Activated T-helper 1 cell treated with Interleukin-2 at 50 U/mL for 16 hours (primary cell): ENCODE measurements around the gene TRIO.

Experiments used
- DNase-seq: peaks from one replicate; pipeline ENCODE4 v3.0.0-alpha.2; 2020; ENCODE audit warnings: low read depth

The TRIO gene

DNA sequence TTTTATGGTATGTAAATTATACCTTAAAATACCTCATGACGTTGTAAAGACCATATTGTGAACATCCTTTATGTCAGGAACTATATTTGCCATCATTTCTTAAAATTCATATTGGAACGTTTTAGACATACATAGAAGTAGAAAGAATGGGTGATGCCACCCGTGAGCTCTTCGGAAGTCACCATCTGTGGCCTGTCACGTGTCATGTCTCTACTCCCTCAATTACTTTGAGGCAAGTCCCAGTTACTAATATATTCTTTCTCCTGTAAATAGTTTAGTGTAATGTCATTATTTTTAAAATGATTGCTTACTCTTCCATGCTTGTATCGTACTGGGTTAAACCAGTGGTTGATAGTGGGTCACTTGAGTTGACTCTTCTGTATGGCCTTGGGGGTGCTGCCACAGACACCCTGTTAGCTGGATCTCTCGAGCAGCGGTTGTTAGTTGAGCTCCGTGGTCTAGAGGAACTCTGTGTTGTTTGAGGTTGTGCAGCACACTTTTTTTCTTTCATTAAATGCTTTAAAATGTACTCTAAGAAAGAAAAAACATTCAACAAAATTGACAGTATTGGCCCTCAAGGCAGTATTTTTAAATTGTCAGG, 66.2 kb downstream of the TRIO start:
- no peak for DNase-seq

DNA sequence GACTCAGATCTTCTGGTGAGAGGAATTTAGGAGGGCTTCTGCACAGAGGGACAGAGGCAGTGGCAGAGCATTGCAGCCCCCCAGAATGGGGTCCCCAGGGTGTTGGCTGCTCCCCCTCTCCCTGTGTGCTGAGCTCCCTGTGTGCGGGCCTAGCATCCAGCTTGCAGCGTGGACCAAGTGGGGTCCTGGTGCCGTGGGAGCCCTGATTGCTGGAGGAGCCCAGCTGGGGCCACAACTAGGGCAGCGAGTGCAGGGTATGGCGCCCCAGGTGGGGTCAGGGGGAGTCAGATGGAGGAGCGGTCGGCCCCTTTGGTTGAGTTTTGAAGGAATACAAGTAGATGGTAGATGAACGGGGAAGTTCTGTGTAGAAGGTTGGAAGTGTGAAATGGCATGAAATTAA, 66.7 kb downstream of the TRIO start:
- DNase-seq = no peak

GRCh38 chr5:14210729-14211128, 67.6 kb downstream of the TRIO start:
- DNase-seq = no peak

DNA sequence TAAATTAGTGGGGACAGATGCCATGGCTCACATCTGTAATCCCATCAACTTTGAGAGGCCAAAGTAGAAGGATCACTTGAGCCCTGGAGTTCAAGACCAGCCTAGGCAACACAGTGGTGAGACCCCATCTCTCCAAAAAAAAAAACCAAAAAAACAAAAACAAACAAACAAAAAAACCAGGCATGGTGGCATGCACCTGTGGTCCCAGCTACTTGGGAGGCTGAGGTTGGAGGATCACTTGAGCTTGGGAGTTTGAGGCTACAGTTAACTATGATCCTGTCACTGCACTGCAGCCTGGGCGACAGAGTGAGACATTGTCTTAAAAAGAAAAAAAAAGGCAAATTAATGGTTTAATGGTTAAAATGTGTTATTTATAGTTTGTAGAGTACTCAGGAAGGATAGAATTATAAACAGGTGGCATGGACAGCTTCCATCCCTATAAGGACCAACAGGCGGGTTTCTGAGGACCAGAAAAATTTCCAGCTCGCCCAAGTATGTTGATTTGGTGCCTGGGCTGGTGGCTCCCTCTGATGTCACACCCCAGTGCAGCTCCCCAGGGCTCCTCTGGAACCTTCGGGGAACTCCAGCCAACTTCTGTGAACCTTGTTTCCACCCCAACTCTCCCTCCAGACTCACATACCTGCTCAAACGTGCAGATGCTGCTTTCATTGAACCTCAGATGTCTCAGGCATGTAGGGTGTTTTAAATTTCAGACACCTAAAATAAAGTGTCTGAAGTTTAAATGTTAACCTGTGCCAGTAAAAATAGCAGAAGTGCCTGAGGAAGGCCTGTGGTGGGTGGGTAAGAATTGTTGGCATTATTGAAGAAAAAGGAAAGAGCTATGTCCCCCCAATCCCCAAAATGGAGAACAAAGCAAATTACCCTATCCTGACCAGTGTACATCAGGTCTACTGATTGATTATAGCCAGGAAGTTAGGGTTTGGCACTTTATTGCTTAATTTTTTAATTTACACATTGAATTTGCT, 69.0 kb downstream of the TRIO start:
- no peak for DNase-seq

DNA sequence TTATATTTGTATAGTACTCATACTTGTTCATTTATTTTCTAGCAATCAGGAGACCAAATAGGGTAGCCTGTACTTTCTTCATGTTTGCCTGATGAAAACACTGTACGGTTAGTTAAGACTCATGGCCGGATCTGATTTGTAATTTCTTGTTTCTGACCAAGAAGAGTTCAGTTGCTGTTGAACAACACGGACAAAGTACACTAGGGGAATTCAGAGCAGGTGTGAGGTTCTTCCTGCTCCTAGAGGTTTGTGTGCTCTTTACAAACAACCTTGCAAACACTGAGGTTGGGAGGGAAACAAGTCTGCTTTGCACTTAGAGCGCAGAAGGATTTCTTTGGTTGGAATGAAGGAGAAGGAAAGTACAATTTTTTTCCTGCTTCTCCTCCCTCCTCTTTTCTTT, 69.7 kb downstream of the TRIO start:
- DNase-seq = no peak

- no peak for DNase-seq
These were observed 70.1 kb downstream of the TRIO start for GRCh38 chr5:14213253-14213652.

- no peak for DNase-seq
These were observed 70.9 kb downstream of the TRIO start for GRCh38 chr5:14213813-14214585.

GRCh38 chr5:14215901-14216300, 72.8 kb downstream of the TRIO start:
- no peak for DNase-seq

DNA sequence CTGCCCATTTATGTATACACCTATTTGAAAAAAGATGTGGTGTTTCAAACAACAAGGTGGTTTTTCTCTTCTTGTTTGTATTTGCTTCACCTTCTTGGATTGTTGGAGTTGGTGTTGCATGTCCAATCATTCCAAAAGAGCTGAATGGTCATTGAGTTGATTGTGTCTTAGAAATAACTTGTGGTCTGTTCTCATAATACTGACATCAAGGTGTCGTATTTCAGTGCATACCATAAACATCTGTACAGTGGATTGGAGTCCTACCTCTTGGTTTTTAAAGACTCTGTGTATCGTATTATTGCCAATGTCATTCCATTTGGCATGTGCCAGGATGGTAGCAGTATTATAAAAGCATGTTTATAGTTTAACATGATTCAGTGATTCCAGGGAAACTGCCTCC, 73.2 kb downstream of the TRIO start:
- DNase-seq = no peak

GRCh38 chr5:14216902-14217301, 73.8 kb downstream of the TRIO start:
- DNase-seq = no peak

DNA sequence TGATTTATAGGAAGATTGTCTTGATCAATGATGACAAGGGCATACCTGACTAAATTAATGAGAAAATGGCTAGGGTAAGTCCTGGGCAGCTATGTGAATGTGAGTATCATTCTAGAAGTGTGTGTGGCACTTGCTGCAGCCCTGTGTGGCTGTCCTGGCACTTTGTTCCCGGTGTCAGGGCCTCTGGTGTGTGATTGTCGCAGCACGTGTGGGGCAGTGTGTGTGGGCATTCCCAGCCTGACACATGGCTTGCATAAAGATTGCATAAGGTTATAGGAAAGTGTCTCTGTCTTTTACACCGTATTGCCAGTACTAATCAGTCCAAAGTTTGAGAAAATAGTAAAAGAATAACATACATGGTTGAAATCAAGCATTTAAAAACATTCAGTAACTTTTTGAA, 74.4 kb downstream of the TRIO start:
- DNase-seq = no peak

DNA sequence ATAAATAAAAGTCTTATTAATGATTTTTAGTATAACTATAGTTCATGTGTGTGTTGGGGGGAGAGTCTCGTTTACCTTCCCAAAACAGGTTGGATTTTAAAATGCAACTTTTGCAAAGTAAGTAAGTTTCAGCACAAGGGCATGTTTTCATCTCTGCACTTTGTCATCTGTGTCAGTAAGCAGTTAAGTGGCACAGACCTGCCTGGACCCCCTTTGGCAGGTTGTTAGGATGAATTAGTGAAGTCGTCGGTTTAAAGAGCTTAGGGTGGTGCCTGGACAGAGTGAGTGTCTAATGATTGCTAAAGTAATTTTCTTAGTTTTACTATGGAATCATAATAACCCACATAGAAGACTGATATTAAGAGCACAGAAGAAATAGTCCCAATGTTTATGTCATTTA, 74.9 kb downstream of the TRIO start:
- DNase-seq = no peak

- no peak for DNase-seq
These were observed 75.3 kb downstream of the TRIO start for GRCh38 chr5:14218480-14218879.

GRCh38 chr5:14218897-14219573, 75.9 kb downstream of the TRIO start:
- no peak for DNase-seq

DNA sequence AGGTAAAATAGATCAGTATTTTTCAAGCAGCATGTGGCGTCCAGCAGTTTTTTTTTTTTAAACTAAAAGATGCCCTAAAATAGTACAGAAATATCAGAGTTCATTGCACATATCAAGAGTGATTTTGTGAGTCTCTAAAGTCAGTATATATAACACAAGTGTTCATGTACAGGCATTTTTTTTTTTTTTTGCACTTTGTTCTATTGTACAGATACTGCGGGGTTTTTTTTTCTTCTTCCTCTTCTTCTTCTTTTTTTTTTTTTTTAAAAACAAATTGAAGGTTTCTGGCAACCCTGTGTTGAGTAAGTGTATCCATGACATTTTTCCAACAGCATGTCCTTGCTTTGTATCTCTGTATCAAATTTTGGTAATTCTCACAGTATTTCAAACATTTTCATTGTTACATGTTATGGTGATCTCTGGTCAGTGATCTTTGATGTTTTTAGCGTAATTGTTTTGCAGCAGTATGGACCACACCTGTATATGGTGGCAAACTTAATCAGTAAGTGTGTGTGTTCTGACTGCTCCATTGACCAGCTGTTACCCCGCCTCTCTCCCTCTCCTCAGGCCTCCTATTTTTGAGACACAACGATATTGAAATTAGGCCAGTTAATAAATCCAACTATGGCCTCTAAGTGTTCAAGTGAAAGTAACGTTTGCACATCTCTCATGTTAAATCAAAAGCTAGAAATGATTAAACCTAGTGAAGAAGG, 76.8 kb downstream of the TRIO start:
- DNase-seq = no peak

DNA sequence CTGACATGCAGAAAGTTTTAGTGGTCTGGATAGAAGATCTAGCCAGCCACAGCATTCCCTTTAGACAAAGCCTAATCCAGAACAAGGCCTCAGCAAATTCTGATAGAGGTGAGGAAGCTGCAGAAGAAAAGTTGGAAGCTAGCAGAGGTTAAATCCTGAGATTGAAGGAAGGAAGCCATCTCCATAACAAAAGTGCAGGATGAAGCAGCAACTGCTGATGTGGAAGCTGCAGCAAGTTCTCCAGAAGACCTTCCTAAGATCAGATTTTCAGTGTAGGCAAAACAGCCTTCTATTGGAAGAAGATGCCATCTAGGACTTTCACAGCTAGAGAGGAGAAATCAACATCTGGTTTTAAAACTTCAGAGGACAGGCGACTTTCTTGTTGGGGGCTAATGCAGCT, 77.5 kb downstream of the TRIO start:
- no peak for DNase-seq

- DNase-seq = no peak
These were observed 78.6 kb downstream of the TRIO start for GRCh38 chr5:14221732-14222131.

DNA sequence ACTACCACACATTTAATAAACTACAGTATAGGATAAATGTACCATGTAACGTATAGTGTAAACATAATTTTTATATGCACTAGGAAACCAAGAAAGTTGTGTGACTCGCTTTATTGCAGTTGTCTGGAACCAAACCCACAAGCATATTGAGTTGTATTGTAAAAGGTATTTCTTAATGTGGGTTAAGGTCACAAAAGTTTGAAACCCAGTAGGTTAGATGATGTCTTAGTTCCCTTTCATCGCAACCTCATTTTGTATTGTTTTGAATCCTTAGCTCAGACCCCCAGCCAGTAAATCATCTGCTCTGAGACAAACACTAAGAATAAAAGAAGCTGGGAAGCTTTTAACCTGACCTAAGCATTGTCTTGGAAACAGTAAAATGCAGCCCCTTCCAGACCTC, 79.1 kb downstream of the TRIO start:
- DNase-seq = no peak

GRCh38 chr5:14223372-14223771, 80.2 kb downstream of the TRIO start:
- DNase-seq = no peak

DNA sequence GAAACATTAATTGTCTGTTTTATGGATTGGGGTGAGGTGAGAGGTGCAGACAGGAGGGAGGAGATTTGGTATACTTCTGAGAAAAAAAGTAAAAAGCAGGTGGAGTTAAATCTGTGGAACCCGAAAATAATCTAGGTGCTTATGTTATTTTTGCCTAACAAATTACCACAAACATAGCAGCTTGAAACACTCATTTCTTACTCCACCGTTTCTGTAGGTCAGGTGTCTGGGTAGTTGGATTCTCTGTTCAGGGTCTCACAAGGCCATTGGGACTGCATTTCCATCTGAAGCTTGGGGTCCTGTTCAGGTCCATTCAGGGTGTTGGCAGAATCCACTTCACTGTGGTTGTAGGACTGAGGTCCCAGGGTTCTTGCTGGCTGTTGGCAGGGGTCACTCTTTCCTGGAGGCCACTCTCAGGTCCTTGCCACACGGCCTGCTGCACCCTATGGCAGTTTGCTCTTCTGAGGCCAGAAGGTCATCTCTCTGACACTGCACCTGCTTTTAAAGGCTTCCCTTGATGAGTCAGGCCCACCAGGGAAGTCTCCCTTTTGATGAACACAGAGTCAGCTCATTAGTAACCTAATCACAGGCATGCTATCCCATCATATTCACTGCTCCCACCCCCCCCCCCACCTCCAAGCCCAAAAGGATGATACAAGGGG, 82.2 kb downstream of the TRIO start:
- DNase-seq = no peak

GRCh38 chr5:14226149-14226548, 83.0 kb downstream of the TRIO start:
- no peak for DNase-seq
